ENCODE results near the gene TRIM14. TPM values are rescaled to one million over a fixed set of nuclear protein-coding genes. Genes with fewer than 3 reads are reported as not detected.
A peak's percentile ranks its signal among the peaks of the same experiment; 100 is the strongest.

Gene TRIM14
- polyA plus RNA-seq, 2 of the 4 experiments (the other 2 are of a cell fraction): 8.8 to 9.2 TPM

GRCh38 chr9:98083061-98083501 is 35.9 kb downstream of the TRIM14 start (continued):
- TF ChIP-seq NPAS2 (CRISPR knock-in tag; IDR thresholded peaks at IDR 0.05; ENCODE audit: borderline replicate concordance): no peak

- peak overlapping the region; percentile 15; the same call in 2 of the 3 replicates for H3K4me2 ChIP-seq
- DNase-seq (ENCODE audit: low read depth in 1 of 2, low spot score in 1 of 2) (peak; percentile 40 to 57), ATAC-seq (peak; percentile 77 to 87), FAIRE-seq (no peak)
- WGBS (ENCODE audit: missing lambda C conversion rate): 46% methylated on average over 6 of the region's 6 CpGs
- peaks cover 18% of the 10 kb centered on the region for H3K4me1 ChIP-seq
- H3K9me3 ChIP-seq: no peaks in the 10 kb centered on the region
- TF ChIP-seq FOSB (CRISPR knock-in tag; IDR thresholded peaks at IDR 0.05) (no peak), CEBPB (IDR thresholded peaks at IDR 0.05) (0 out of 4 replicates have a peak, but pooled peaks of 1 of the 2 experiments have one; percentile 11)
- H3K27ac ChIP-seq: peak overlapping the region; percentile 67 to 83
- no peak overlapping the region for H3K4me3 ChIP-seq
- ChIA-PET POLR2A (interaction anchor here (1.9 kb wide), 1 partner anchor 25 kb away, joined by 8 read pairs; the partner anchor contains the start of gene NANS), CTCF (interaction anchor here (2.6 to 2.8 kb wide), 2 partner anchors 8 to 182 kb away, joined by 13 to 15 read pairs; no protein-coding TSS in a partner anchor)
Observed at GRCh38 chr9:98081477-98082219, 37.4 kb downstream of the TRIM14 start.

- CTCF ChIA-PET: interaction anchor here (0.6 to 2.6 kb wide), 3 partner anchors 46 to 183 kb away, joined by 3 to 13 read pairs (median 3); no protein-coding TSS in a partner anchor
- no peaks in the 10 kb centered on the region for H3K9me3 ChIP-seq
- 90% methylated on average over 12 of the region's 12 CpGs for WGBS (ENCODE audit: missing lambda C conversion rate)
- no peak overlapping the region for H3K4me3 ChIP-seq
- TF ChIP-seq CHD4 (IDR thresholded peaks at IDR 0.05; ENCODE audit: borderline replicate concordance) (no peak), RFX5 (IDR thresholded peaks at IDR 0.05) (no peak), BHLHE40 (IDR thresholded peaks at IDR 0.05; ENCODE audit: low read depth, low read length) (no peak)
- POLR2A ChIA-PET: interaction anchor here (1.9 kb wide), 1 partner anchor 24 kb away, joined by 8 read pairs; the partner anchor contains the start of gene NANS
- FAIRE-seq: no peak
- ATAC-seq: no peak; a peak in 1 of 6 replicates
- H3K4me2 ChIP-seq: peak overlapping the region; percentile 15; the same call in 2 of the 3 replicates
- no peak for DNase-seq (ENCODE audit: low read depth in 1 of 2, low spot score in 1 of 2)
- peak overlapping the region; percentile 67 to 83 for H3K27ac ChIP-seq
- peaks cover 19% of the 10 kb centered on the region for H3K4me1 ChIP-seq
Observed at GRCh38 chr9:98080780-98081179, 38.2 kb downstream of the TRIM14 start.

- TF ChIP-seq REST (IDR thresholded peaks at IDR 0.05): no peak
- no peak for TF ChIP-seq PHF8 (IDR thresholded peaks at IDR 0.05; ENCODE audit: borderline replicate concordance, low read depth)
- no peak for TF ChIP-seq CEBPB (IDR thresholded peaks at IDR 0.05)
- no peak for TF ChIP-seq SREBF2 (IDR thresholded peaks at IDR 0.05)
- no peak for TF ChIP-seq CBX2 (IDR thresholded peaks at IDR 0.05; ENCODE audit: borderline replicate concordance, low read depth)
- ATAC-seq: no peak
- Histone ChIP-seq H3K9me3 (no peaks in the 10 kb centered on the region), H3K4me3 (no peak overlapping the region), H3K27ac (no peak overlapping the region; a peak in 1 of 6 replicates), H3K4me2 (no peak overlapping the region), H3K4me1 (peaks cover 24% of the 10 kb centered on the region)
- ChIA-PET CTCF (interaction anchor here (0.6 to 2.6 kb wide), 3 partner anchors 46 to 728 kb away, joined by 3 to 13 read pairs (median 3); no protein-coding TSS in a partner anchor), POLR2A (no interaction called here)
- 90% methylated on average over 1 of the region's 1 CpG for whole genome bisulfite sequencing (ENCODE audit: missing lambda C conversion rate)
- DNase-seq (ENCODE audit: low read depth in 1 of 2, low spot score in 1 of 2): no peak
- FAIRE-seq: no peak
Observed at GRCh38 chr9:98080326-98080725, 38.7 kb downstream of the TRIM14 start.

GRCh38 chr9:98078895-98079294 is 40.1 kb downstream of the TRIM14 start:
- Histone ChIP-seq H3K27ac (no peak overlapping the region), H3K4me1 (peaks cover 37% of the 10 kb centered on the region), H3K4me3 (no peak overlapping the region), H3K9me3 (no peaks in the 10 kb centered on the region), H3K4me2 (no peak overlapping the region)
- DNase-seq (ENCODE audit: low read depth in 1 of 2, low spot score in 1 of 2) (no peak), FAIRE-seq (no peak), ATAC-seq (no peak)
- POLR2A ChIA-PET: no interaction called here
- CTCF ChIA-PET: interaction anchor here (0.7 to 2.6 kb wide), 3 partner anchors 22 to 317 kb away, joined by 3 to 13 read pairs (median 4); partner anchors contain the start of gene NANS
- 70% methylated on average over 5 of the region's 5 CpGs for WGBS (ENCODE audit: missing lambda C conversion rate)
- TF ChIP-seq POLR2A (IDR thresholded peaks at IDR 0.05; ENCODE audit: low read length) (no peak), BCL3 (IDR thresholded peaks at IDR 0.05) (no peak), CTCF (IDR thresholded peaks at IDR 0.05) (no peak), MAFK (IDR thresholded peaks at IDR 0.05; ENCODE audit: partially characterized antibody) (peak; percentile 82), REST (IDR thresholded peaks at IDR 0.05) (no peak), TP53 (CRISPR knock-in tag; IDR thresholded peaks at IDR 0.05) (no peak)
